ENCODE data around the gene STK17A.
"Not testable (repeated sequence)": the region's sequence is repeated elsewhere in the genome, so short reads cannot be mapped to it uniquely, and the experiment has no call there.

STK17A gene

DNA sequence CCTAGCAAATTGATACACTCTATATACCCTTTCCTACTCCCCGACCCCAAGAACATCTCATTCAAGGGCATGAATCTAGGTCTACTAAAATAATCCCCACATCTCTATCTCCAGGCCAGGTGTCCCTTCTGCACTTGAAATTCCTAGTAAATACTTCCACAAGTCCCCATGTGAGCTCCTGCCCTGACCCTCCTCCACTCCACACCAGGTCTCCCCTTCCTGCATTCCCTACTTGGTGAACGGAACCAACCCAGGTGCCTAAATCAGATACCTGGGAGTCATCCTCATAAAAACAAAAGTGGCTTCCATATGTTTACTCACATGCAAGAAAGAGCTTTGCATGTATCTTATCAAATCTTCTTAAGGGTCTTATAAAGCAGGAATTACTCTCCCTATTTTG lies 77.2 kb downstream of the STK17A start:
- DNase-seq = no peak

DNA sequence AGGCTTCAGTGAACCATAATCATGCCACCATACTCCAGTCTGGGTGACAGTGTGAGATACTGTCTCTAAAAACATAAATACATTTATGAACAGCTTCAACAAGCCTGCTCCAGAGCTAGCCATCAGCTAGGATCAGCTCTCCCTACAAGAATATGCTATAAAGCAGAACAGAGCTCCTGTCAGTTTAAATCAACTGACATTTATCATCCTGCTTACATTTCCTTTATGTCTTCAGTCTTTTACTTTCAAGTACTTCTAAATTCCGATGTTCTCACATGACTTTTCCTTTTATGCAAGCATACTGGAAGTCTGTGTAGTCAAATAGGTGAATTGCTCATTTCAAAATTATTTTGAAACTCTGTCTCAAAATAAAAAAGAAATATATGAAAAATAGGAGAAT lies 81.8 kb downstream of the STK17A start:
- no peak for DNase-seq

DNA sequence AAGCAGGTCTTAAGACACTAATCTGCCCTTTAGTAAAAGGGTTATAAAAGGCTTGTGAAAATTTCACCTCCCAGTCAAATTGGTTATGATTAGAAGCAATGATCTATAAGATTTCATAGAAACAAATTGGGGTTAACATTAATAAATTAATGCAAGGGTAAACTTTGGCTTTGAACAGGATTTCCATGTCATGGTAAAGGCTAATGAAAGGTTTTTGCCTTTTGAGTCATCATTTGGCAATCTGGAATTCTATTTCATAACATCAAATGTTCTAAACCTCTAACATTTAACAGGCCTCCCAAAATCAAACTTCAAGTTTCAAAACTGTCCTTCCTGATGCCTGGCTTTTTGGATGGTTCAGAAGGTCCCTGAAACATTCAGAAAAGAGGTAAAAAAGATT lies 84.0 kb downstream of the STK17A start:
- DNase-seq = no peak

DNA sequence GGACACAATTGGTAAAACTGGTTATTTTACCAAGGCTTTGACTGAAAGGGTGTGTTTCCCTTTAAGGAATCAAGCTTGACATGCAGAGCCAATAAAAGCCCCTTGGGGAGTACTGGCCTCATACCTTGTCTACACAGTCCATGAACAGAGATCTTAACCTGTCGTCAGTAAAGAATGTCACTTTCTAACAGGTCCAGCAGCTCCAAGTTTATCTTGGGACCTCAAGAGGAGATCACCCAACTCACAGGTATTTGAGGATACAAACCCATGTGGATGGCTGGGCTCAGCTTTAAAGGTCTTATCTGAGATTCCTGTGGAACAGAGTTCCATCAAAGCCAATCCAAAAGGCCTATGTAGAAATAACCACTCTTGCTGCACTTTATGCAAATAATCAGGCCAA lies 85.1 kb downstream of the STK17A start:
- DNase-seq = no peak

DNA sequence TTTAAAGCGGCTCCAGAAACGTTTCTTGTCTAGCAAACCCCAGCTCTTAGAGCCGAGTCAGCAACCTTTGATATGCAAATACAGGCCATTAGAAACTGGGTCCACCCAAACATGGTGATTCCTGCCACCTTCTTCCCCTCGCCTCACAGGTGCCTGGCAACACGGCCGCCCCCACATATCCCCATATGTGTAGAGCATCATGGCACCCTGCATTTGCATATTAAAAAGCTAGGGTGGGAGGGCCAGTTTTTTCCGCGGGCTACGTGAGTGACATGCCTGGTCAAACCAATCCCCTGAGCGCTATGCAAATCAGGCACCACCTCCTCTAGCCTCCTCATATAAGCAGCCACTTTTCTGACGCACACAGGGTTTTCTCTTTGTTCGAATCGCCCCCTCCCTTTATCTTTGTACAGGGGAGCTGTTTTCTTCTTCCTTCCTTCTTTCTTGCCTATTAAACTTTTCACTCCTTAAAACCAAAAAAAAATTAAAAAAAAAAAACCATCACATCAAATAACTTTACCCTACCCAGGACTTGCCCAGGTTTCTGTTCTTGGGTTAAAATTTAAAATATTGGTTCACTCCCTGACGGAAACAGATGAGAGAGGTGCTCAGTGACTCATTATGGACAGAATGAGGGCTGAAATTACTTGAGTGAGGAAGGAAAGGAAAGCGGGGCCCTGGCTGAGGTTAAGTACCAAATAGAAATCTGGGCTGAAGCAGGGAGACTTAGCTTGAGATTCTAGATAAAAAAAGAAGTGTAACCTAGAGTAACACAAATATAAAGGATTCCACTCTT lies 86.6 kb downstream of the STK17A start:
- peak; percentile 80 for DNase-seq

DNA sequence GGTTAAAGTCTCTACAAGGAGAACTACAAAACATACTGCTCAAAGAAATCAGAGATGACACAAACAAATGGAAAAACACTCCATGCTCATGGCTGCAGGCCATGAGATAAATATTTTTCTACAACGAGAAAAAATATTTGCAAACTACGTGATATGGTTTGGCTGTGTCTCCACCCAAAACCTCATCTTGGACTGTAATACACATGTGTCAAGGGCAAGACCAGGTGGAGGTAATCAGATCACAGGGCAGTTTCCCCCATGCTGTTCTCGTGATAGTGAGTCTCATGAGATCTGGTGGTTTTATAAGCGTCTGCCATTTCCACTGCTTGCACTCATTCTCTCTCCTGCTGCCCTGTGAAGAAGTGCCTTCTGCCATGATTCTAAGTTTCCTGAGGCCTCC lies 88.6 kb downstream of the STK17A start:
- DNase-seq = no peak

DNA sequence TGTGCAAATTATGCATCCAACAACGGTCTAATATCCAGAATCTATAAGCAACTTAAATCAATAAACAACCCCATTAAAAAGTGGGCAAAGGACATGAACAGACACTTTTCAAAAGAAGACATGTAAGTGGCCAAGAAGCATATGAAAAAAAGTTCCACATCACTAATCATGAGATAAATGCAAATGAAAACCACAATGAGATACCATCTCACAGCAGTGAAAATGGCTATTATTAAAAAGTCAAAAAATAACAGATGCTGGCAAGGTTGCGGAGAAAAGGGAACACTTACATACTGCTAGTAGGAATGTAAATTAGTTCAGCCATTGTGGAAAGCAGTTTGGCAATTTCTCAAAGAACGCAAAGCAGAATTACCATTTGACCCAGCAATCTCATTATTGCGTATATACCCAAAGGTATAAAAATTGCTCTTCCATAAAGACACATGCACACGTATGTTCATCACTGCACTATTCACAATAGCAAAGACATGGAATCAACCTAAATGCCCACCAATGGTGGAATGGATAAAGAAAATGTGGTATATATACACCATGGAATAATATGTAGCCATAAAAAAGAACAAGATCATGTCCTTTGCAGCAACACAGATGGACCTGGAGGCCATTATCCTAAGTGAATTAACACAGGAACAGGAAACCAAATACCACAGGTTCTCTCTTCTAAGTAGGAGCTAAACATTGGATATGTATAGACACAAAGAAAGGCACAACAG lies 90.5 kb downstream of the STK17A start:
- not testable (repeated sequence) for DNase-seq

DNA sequence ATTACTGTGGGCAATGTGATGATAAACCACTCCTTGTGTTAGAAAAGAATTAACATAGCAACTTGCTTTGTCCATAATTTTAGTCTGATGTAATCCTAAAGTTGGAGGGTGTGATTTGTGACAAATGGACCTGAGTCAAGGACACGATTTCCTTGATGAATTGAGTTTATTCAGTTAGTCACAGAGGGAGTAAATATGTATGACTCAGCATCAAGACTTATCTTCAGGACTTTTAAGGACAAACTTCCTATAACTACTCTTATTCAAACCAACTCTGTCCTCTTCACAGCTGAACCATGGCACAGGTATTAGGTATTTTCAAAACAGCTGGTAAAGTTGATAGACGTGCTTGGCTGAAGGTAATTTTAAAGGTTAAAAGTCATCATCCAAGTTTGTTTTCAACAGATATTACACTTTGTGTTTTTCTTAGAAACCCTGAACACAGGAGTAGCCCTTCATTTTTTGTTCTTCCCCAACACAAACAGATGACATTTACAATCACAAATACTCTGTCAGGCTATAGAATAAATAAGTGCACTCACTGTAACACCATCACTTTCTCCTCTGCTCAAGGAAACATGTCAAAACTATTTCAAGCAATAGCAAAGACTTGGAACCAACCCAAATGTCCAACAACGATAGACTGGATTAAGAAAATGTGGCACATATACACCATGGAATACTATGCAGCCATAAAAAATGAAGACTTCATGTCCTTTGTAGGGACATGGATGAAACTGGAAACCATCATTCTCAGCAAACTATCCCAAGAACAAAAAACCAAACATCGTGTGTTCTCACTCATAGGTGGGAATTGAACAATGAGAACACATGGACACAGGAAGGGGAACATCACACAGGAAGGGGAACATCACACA lies 91.9 kb downstream of the STK17A start:
- DNase-seq = no peak

Data from CD4-positive, alpha-beta T cell treated with Interferon gamma for 1 hour (primary cell).